Forelimb muscle (tissue), 1 donor: Measurements from ENCODE around the gene FAM13A. TPM values are rescaled to one million over a fixed set of nuclear protein-coding genes. Genes with fewer than 3 reads are reported as not detected.

Experiments
- DNase-seq: peaks from one replicate; pipeline ENCODE4 v3.0.0-alpha.2; 2013; ENCODE audit warnings: low read depth
- polyA plus RNA-seq: library from polyadenylated mRNA; unstranded; fragments of 120-200 nt; gene quantifications from one replicate; pipeline ENCODE4 v1.2.1, GENCODE V29; 2013; ENCODE audit not compliant: insufficient read length

FAM13A gene
- polyA plus RNA-seq, 1 donor = 36.0 TPM

GRCh38 chr4:88722828-88723227, 334.2 kb downstream of the FAM13A start:
- no peak for DNase-seq

GRCh38 chr4:88722276-88722780, 334.7 kb downstream of the FAM13A start:
- no peak for DNase-seq

GRCh38 chr4:88720451-88721428, 336.2 kb downstream of the FAM13A start:
- DNase-seq = no peak

DNA sequence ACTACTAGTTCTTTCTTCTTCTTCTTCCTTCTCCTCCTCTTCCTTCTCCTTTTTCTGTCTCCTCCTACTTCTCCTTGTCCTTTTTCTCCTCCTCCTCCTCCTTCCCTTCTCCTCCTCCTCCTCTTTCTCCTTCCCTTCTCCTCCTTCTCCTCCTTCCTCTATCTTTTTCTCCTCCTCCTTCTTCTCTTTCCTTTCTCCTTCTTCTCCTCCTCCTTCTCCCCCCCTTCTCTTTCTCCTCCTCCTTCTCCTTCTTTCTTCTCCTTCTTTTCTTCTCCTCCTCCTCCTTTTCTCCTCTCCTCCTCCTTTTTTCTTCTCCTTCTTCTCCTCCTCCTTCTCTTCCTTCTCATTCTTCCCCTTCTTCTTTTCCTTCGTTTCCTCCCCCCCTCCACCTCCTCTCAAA, 337.6 kb downstream of the FAM13A start:
- DNase-seq = no peak

DNA sequence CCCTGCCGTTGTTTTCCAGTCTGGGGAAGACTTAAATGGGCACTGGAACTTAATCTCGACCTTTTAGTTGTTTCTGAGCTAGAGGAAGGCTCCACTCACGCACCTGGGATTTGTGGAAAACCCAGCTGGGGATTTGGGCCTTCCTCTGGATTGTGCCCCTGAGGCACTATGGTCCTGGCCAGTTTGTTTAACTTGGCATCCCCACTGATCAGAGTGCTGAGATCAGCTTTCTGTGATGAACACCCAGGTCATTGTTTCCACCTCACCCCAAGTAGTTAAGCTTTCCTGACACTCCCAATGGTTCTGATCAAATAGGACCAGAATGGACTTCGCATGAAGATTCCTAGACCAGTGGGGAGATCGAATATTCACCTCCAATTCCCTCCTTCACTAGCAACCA, 338.9 kb downstream of the FAM13A start:
- no peak for DNase-seq

DNA sequence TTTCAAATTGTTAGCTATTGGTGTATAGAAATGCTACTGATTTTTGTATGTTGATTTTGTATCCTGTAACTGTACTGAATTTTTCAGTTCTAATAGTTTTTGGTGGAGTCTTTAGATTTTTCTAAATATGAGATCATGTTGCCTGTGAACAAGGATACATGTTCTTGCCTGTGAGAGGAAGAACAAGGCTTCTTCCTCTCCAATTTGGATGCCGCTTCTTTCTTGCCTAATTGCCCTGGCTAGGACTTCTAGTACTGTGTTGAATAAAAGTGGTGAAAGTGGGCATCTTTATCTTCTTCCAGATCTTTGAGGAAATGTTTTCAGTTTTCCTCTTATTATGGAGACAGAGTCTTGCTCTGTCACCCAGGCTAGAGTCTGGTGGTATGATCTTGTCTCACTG, 343.2 kb downstream of the FAM13A start:
- DNase-seq = no peak

DNA sequence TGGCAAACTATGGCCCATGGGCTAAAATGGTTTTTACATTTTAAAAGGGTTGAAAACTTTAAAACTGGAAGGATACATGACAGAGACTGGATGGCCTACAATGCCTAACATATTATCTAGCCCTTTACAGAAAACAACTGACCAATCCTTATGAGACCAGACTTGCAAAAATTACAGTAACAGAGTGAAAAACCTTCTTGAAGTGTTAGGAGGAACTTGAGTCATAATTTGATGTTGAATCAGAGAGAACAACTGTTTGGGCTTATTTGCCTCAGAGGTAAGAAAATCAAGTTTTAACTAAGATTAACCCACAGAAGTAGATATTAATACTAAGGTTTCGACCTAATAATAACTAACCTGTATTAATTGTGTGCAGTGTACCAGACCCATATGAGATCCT, 347.0 kb downstream of the FAM13A start:
- no peak for DNase-seq

DNA sequence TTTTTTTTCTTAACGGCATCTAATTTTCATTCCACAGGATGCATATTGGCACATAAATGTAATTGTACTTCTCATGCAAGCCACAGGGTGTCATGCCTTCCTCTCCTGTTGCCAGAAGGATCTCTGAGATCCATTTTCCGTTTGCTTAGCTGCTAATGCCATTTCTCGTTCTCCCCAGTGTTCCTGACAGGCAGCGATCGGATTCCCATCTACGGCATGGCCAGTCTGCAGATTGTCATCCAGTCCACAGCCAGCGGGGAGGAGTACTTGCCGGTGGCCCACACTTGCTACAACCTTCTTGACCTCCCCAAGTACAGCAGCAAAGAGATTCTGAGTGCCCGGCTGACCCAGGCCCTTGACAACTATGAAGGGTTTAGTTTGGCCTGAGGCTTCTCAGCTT, 350.4 kb downstream of the FAM13A start:
- DNase-seq = peak; percentile 61

DNA sequence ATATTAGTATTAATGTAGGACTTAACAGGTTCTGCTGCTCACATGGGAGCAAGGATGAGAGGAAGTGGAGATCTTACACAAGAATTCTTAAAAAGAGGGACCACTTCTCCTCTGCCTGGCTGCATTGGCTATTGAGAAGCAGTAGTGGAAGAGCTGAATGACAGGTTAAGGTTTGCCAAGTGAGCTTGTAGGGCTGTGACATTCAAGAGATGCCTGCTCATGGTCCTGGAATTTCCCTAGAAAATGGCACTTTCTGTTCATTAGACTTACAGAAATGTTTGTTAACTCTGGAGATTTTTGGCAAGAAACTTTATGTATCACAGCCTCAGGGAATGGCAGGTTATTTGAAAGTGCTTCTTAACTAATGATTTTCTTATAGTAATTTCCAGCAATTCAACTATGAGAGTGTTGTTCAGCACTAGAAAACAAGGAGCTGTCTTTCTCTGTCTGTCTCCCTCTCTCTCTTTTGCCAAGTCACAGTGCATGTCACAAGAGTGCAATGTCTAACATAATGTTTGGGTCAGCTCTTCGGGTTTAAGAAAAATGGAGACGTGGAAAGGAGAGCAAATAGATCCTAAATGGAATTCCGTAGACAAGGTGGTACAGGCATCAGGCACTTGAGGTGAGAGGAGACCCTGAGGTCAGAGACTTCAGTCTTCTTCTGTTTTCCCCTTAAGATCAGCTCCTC, 351.0 kb downstream of the FAM13A start:
- DNase-seq = no peak

GRCh38 chr4:88705223-88705622, 351.8 kb downstream of the FAM13A start:
- DNase-seq = no peak

DNA sequence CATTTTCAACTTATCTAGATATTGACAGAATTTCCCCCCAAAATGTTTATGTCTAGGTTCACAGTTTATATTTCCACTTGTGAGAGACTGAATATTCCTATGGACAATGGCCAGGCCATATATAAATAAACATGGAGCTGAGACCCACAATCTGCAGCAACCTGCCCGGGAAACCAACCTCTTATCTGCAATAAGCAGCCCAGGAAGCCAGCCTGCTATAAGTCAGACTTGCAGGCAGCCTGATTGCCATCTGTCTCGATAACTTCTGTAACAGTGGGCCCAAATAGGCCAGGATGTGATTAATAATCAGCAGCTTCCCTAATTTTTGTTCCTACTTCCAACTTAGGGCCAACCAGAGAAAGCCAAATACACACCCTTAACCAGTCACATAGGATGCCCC, 354.2 kb downstream of the FAM13A start:
- DNase-seq = no peak

DNA sequence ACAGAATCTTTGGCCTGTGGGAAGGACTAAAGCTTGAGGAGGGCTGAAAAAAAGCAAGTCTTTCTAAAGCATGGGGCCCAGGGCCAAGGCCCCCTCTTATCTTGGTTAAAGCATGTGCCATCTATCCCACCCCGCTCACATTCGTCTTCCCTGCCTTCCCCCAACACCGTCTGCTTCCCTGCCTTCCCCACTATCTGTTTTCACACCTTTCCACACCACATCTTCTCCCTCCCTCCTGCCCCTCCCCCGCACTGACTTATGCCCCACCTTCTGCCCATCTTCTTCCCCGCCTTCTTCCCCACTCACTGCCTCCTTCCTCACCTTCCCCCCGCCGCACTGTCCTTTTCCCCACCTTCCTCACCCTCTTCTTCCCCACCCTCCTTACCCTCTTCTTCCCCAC, 358.5 kb downstream of the FAM13A start:
- DNase-seq = no peak

- no peak for DNase-seq
Observed at GRCh38 chr4:88697588-88698329, 359.2 kb downstream of the FAM13A start, which contains the start of gene NAP1L5. TSS of gene NAP1L5 (minus strand) at chr4:88697829. CDS start at chr4:88697754, 75 bp downstream.

DNA sequence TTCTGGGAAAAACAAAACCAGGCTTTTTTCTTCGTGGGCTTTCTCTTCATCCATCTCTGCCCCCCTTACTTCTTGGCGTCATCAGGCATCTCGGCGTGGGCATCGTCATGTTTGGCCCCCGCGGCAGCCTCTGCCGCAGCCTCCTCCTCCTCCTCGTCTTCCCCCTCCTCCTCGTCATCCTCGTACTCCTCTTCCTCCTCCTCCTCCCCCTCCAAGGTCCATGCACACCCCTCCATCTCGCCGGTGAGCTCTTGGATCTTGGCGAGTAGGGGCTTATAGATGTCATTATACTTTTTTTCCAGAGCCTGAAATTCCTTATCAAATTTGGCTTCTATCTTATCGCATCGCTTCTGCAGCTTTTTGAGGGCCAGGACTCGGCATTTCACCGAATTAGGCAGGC, 359.8 kb downstream of the FAM13A start:
- DNase-seq = no peak

GRCh38 chr4:88696630-88697029, 360.4 kb downstream of the FAM13A start:
- DNase-seq = no peak

GRCh38 chr4:88693792-88694191, 363.2 kb downstream of the FAM13A start:
- DNase-seq = no peak

GRCh38 chr4:88690355-88690754, 366.6 kb downstream of the FAM13A start:
- DNase-seq = no peak

GRCh38 chr4:88681209-88681608, 375.8 kb downstream of the FAM13A start:
- no peak for DNase-seq
